IPS DF 4.7 (cell line): ENCODE data around the gene RPS6KA4.

Source experiments
- DNase-seq: peaks from one replicate; pipeline ENCODE4 v3.0.0-alpha.2; 2013; ENCODE audit warnings: low spot score; ENCODE audit errors: extremely low read depth

RPS6KA4 gene

DNA sequence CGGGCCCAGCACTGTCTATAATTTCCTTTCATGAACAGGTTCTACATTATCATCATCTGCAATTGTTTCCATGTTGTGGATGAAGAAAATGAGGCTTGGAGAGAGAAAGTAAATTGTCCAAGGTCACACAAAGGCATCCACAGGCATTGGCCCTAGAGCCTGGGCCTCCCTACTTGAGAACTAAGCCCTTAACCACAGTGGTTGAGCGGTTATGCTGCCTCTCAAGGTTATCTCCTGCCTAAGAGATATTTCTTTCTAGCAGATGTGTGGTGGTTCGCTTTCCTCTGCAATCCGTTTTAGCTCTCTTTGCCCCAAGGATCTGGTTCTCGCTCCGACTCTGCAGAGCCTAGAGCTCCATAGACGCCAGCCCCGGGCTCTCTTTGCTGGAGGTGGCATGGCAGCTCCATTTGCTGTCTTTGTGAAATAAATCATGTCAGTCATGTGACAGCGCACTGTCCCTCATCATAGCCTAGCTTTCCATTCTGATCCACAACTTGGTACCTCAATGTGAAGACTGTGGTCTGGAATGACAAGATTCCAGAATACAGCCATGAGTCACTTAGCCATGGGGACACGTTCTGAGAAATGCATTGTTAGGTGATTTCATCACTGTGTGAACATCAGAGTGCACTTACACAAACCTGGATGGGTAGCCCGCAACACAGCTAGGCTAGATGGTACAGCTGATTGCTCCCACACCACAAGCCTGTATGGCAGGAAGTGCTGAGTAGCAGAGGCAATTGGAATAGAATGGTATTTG is 27.2 kb downstream of the RPS6KA4 start:
- no peak for DNase-seq

- DNase-seq, result no peak
Observed at GRCh38 chr11:64387916-64388315, 29.0 kb downstream of the RPS6KA4 start.

DNA sequence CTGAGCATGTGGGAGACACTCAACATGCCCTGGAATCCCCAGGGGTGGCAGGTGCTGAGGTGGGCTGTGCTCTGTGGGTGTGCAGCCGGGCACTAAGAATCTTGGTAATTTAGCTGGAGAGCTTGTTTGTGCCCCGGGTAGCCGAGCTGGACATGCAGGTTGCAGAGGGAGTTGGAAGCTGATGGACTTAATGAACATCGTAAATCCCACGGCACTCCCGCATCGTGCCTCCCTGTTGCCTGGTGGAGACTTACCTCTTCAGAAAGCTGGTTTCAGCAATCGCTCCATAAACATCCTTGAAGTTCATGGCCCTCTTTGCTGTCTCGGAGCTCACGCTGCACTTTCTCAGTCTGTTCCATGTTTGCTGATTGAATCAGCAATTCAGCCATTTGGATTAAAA is 29.9 kb downstream of the RPS6KA4 start:
- no peak for DNase-seq

DNA sequence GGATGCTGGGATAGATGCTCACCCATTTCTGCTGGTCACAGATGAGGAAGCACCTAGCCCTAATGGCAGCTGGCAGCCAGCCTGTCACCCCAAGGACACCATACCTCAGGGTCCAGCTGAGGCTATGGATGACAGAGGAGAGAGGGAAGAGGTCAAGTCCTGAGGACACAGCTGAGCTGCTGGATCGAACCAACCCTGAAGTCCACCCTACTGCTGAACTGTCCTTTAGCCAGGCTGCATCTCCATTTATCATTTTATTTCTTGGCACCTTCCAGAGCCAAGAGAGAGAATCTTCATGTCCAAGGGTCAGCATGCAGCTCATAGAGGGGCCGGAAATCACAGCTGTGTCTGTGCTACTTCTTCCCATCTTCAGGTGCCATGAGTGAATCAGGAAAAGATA is 30.9 kb downstream of the RPS6KA4 start:
- no peak for DNase-seq

DNA sequence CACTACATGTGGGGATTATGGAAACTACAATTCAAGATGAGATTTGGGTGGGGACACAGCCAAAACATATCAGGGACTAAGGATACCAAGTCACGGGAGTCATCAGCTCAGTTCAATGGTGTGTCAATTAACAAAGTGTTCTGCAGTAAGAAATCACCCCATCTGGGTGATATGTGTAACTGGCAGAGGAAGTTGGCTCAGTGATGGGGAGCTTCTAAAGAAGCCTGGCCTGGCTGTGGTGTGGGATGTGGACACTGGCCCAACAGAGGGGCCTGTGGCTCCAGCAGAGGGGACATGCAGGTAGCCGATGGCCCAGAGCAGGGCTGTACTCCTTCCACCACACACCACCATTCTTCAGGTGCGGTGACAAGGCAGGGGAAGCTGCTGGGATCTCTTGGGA is 31.6 kb downstream of the RPS6KA4 start:
- no peak for DNase-seq

DNA sequence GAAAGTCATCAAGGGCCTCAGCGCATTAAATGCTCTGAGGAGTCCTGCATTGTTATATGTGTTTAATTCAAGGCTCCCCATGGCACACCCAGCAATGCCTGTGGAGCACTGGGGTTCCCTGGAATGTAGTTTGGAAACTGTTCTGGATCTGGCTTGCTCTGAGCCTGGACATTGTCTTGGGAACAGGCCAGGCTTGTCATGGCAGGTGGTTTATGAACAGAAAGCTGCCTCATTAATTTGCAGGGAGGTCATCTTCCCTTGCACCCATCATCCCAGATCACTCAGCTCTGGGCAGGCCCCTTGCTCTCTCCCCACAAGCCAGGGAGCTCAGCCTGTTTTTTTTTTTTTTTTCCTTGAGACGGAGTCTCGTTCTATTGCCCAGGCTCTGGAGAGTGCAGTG is 32.9 kb downstream of the RPS6KA4 start:
- DNase-seq, result no peak

DNA sequence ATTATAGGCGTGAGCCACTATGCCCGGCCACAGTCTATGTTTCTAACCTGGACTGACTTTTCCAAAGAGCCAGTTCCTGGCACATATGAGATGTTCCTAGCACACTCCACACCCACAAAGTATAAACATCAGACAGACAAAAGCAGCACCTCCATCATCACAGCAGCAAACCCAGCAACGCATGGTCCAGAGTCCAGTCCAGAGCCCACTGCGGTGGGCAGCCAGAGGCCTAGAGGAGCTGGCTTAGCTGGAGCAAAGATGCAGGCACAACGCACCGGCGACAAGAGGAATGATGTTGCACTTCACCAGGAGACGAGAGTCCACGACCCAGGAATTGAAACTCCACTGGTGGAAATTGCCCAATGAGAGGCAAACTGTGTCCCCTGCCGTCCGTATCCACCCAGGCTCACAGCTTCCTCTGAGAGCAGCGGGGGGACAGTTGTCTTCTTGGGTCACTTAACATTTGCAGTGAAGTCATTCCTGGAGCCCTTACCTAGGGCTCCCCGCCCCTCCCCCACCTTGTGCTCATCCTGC is 36.6 kb downstream of the RPS6KA4 start:
- no peak for DNase-seq

- DNase-seq, result peak; percentile 58
Observed at GRCh38 chr11:64396079-64396591, 37.2 kb downstream of the RPS6KA4 start.

GRCh38 chr11:64400102-64400501 is 41.1 kb downstream of the RPS6KA4 start:
- no peak for DNase-seq

DNA sequence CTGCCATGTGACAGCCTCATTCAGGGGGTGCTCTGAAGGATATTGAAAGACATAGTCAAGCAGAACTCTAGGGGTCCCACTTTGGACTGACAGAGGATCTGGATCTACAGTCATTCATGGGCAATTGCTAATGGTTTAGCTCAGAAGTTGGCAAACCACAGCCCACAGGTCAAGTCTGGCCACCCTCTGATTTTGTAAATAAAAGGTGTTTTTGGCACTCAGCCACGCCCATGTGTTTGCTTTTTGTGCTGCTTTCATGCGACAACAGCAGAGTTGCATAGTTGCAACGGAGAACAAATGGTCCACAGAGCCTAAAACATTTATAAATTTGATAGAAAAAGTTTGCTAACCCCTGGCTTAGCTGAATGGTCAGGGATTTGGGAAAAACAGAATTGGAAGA is 41.7 kb downstream of the RPS6KA4 start:
- DNase-seq, result no peak

DNA sequence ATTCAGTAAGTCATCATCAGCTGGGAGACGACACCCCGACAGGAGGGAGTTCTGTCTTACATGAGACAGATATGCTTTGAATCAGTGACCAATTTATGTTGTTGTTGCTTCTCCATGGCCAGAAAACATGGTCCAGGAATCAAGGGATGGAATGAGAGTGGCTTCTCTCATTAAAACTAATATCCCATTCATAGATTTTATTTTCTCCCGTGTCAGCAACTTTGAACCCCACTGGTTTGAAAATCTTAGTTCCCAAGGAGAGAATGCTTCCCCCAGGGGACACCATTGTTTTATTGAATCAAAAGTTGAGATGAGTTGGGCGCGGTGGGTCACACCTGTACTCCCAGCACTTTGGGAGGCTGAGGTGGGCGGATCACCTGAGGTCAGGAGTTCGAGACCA is 42.8 kb downstream of the RPS6KA4 start:
- DNase-seq, result no peak

- no peak for DNase-seq
Observed at GRCh38 chr11:64403106-64403505, 44.1 kb downstream of the RPS6KA4 start.

DNA sequence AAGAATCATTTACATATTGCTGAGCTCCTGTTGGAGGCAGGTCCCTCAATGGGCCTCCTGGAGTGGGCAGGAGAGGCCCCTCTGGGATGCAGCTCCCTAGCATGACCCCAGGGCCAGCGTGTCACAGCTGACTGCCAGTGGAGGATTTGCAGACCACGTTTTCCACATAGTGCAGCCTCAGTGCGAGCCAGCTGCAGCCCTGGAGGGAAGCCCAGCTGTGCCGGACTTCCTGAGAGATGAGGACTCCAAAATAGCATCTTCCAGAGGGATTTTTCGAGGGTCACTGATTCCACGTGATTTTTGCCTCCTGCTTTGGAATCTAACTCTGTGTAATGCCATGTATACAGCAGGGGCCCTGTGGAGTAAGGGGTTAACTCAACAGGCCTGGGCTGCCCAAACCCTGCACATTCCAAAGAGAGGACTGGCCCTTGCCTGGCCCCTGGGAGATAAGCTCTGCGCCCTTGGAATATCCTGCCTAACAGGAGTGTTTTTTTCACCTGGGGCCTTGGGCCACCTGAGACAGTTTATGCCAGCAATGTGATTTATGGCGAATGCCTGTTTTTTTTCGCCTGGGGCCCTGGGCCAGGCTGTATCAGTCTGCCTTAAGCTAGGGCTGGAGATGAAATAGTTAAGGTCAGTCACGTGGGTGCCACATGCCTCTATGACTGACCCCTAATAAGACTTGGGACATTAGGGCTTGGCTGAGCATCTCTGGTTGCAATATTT is 47.4 kb downstream of the RPS6KA4 start:
- DNase-seq, result no peak

- no peak for DNase-seq
Observed at GRCh38 chr11:64407221-64407620, 48.3 kb downstream of the RPS6KA4 start.

DNA sequence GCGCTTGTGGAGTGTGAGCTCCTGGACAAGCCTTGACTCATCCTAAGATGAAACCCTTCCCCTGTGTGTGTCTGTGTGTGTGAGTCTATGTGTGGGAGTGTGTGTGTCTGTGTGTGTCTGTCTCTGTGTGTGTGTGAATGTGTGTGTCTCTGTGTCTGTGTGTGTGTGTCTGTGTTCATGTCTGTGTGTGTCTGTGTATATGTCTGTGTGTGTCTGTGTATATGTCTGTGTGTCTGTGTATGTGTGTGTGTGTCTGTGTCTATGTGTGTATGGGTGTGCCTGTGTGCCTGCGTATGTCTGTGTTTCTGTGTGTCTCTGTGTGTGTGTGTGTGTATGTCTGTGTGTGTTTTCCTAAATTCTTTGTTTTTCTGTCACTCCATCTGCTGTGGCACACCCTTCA is 48.7 kb downstream of the RPS6KA4 start:
- DNase-seq, result no peak

GRCh38 chr11:64409278-64409677 is 50.3 kb downstream of the RPS6KA4 start:
- no peak for DNase-seq

- no peak for DNase-seq
Observed at GRCh38 chr11:64409707-64410403, 50.9 kb downstream of the RPS6KA4 start.

- no peak for DNase-seq
Observed at GRCh38 chr11:64410404-64410734, 51.4 kb downstream of the RPS6KA4 start.

DNA sequence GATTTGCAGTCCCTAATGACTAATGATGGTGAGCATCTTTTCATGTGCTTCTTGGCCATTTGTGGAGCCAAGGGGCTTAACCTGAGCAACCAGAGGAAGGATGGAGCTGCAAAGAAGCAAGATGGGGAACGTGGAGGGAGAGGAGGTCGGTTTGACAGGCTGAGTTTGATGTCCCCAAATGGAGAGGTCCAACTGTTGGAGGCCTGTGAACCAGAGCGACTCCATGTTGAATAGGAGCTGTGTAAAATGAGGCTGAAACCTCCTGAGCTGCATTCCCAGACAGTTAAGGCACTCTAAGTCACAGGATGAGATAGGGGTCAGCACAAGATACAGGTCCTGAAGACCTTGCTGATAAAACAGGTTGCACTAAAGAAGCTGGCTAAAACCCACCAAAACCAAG is 54.5 kb downstream of the RPS6KA4 start:
- no peak for DNase-seq

- no peak for DNase-seq
Observed at GRCh38 chr11:64415286-64415685, 56.3 kb downstream of the RPS6KA4 start.

GRCh38 chr11:64415996-64416728 is 57.2 kb downstream of the RPS6KA4 start:
- no peak for DNase-seq
